Measurements from ENCODE around the gene COPB2. TPM values are rescaled to one million over a fixed set of nuclear protein-coding genes. Genes with fewer than 3 reads are reported as not detected.
A peak's percentile ranks its signal among the peaks of the same experiment; 100 is the strongest.
"Not testable (repeated sequence)": the region's sequence is repeated elsewhere in the genome, so short reads cannot be mapped to it uniquely, and the experiment has no call there.

COPB2 gene
- total and polyA plus RNA-seq, 2 experiments from 2014 or later, result 156 to 170 TPM

- TF ChIP-seq CTCF (IDR thresholded peaks at IDR 0.05; ENCODE audit: poor library complexity), result no peak
- TF ChIP-seq EZH2phosphoT487 (IDR thresholded peaks at IDR 0.05; ENCODE audit: low read depth, severe bottlenecking, unreplicated experiment), result no peak
- no peak for TF ChIP-seq EZH2 (IDR thresholded peaks at IDR 0.05; ENCODE audit: borderline replicate concordance)
- Histone ChIP-seq H3K4me2 (no peak overlapping the region), H2AFZ (no peak overlapping the region), H4K20me1 (ENCODE audit: insufficient read depth, poor library complexity, severe bottlenecking) (no peaks in the 10 kb centered on the region), H3K9me3 (ENCODE audit: low read depth) (peaks cover 6% of the 10 kb centered on the region), H3K4me3 (no peak overlapping the region), H3K27me3 (no peaks in the 10 kb centered on the region), H3K4me1 (ENCODE audit: insufficient read depth) (no peaks in the 10 kb centered on the region), H3K27ac (no peak overlapping the region), H3K36me3 (replicated peaks; ENCODE audit: insufficient read depth, low read depth) (no peaks in the 10 kb centered on the region), H3K9me2 (replicated peaks; ENCODE audit: insufficient read depth) (no peaks in the 10 kb centered on the region), H3K79me2 (peaks cover 10% of the 10 kb centered on the region)
- DNase-seq (ENCODE audit: low spot score), result no peak
- 89% methylated on average over 3 of the region's 3 CpGs for WGBS (ENCODE audit: low lambda C conversion rate, missing lambda C conversion rate)
Measured at GRCh38 chr3:139396707-139397106, 7.3 kb upstream of the COPB2 start.

DNA sequence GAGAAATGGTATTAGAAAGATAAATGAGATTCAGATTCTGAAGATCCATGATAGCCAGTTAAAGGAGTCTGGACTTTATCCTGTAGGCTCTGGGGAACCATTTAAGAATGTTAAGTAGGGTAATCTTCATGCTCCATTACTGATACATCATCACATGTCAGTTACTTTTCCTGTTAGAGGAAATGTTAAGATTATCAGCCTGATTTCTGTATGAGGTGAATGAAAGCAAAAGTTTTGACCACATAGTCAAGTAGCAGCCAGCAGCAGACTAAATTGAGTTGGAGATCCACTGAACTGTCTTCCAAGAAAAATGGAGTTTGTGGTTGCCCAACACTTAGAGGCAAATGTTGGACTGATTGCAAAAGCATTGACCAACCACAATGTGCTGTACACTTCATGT lies 4.7 kb upstream of the COPB2 start:
- H3K27ac ChIP-seq, result no peak overlapping the region
- no peaks in the 10 kb centered on the region for H3K27me3 ChIP-seq
- H2AFZ ChIP-seq, result no peak overlapping the region
- H3K4me2 ChIP-seq, result no peak overlapping the region
- no peak for DNase-seq (ENCODE audit: low spot score)
- H3K4me1 ChIP-seq (ENCODE audit: insufficient read depth), result peaks cover 10% of the 10 kb centered on the region
- H3K9me3 ChIP-seq (ENCODE audit: low read depth), result no peaks in the 10 kb centered on the region
- no peak for TF ChIP-seq EZH2phosphoT487 (IDR thresholded peaks at IDR 0.05; ENCODE audit: low read depth, severe bottlenecking, unreplicated experiment)
- no peak for TF ChIP-seq EZH2 (IDR thresholded peaks at IDR 0.05; ENCODE audit: borderline replicate concordance)
- no peaks in the 10 kb centered on the region for H4K20me1 ChIP-seq (ENCODE audit: insufficient read depth, poor library complexity, severe bottlenecking)
- no peaks in the 10 kb centered on the region for H3K9me2 ChIP-seq (replicated peaks; ENCODE audit: insufficient read depth)
- no peaks in the 10 kb centered on the region for H3K36me3 ChIP-seq (replicated peaks; ENCODE audit: insufficient read depth, low read depth)
- no peak overlapping the region for H3K4me3 ChIP-seq
- H3K79me2 ChIP-seq, result peaks cover 26% of the 10 kb centered on the region

DNA sequence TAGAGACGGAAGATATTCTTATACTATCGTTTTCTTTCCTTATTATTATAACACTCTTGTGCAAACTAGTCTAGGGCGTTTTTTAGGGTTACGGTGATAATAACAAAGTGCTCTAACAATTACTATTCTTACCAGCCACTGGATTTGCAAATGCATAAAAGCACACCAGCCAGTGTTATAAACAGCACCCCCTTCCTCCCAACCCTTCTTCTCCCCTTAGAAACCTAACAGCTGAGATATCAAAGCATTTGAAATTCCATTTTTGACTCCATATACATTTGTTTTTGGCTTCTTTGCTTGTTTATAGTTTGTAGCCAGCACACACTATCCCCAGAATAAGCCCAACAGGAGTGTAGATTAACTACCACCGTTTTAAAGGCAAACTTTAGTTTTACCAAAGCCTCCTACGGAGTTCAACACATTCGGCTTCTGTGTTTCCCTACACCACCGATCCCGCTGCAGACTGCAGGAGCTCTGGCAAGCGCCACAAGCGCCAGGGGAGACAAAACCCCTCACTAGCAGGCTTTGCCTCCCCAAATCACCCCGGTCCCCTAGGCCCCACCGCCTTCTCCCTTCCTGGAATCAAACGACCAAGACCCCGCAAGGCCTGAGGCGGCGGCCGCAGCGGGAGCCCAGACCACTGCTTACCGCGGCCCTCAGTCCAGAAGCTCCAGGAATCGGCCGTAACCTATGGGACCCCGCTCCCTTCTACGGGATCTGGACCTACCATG lies 461 bp downstream of the COPB2 start:
- Histone ChIP-seq H2AFZ (peak overlapping the region; percentile 46), H3K9me3 (ENCODE audit: low read depth) (no peaks in the 10 kb centered on the region), H3K36me3 (replicated peaks; ENCODE audit: insufficient read depth, low read depth) (no peaks in the 10 kb centered on the region), H3K4me2 (peak overlapping the region; percentile 83), H3K9me2 (replicated peaks; ENCODE audit: insufficient read depth) (no peaks in the 10 kb centered on the region), H3K27me3 (no peaks in the 10 kb centered on the region), H3K79me2 (peaks cover 77% of the 10 kb centered on the region), H4K20me1 (ENCODE audit: insufficient read depth, poor library complexity, severe bottlenecking) (peaks cover 42% of the 10 kb centered on the region), H3K4me3 (peak overlapping the region; percentile 70), H3K4me1 (ENCODE audit: insufficient read depth) (peaks cover 24% of the 10 kb centered on the region), H3K27ac (peak overlapping the region; percentile 93)
- no peak for TF ChIP-seq EZH2 (IDR thresholded peaks at IDR 0.05; ENCODE audit: borderline replicate concordance)
- TF ChIP-seq EZH2phosphoT487 (IDR thresholded peaks at IDR 0.05; ENCODE audit: low read depth, severe bottlenecking, unreplicated experiment), result no peak
- 6% methylated on average over 23 of the region's 25 CpGs for WGBS (ENCODE audit: low lambda C conversion rate, missing lambda C conversion rate)
- DNase-seq (ENCODE audit: low spot score), result no peak

DNA sequence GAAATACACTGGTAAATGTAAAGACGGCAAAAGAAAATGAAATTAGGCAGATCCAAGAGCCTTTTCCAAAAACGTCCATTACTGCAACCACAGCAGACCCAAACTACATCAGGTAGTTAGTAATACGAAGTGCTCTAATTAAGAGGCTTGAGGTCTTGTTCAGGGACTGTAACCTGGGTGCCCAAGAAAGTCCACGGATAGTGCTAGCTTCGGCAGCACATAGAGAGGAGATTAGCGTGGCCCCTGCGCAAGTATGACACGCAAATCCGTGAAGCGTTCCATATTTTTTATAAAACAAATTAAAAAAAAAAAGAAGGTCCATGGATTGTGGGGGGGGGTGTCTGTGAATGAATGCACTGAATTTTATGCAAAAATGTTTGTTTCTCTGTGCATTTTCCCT lies 1.4 kb downstream of the COPB2 start:
- H3K27ac ChIP-seq, result no peak overlapping the region

DNA sequence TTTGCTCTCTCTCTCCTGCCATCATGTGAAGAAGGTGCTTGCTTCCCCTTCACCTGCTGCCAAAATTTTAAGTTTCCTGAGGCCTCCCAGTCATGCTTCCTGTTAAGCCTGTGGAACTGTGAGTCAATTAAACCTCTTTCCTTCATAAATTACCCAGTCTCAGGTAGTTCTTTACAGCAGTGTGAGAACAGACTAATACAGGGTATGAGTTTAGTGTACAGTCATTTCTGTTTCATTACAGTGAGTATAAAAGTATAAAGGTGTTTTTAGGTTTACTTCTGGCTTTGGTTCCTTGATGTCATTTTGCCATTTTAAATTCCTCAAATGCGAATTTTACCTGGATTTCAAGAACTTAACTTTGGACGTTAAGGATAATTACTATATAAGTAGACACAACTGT lies 7.2 kb downstream of the COPB2 start:
- H3K4me2 ChIP-seq; H2AFZ ChIP-seq; H3K9me3 ChIP-seq (ENCODE audit: low read depth); H3K36me3 ChIP-seq (replicated peaks; ENCODE audit: insufficient read depth, low read depth); H3K9me2 ChIP-seq (replicated peaks; ENCODE audit: insufficient read depth); DNase-seq (ENCODE audit: low spot score); H3K4me3 ChIP-seq; H3K27me3 ChIP-seq; H3K4me1 ChIP-seq (ENCODE audit: insufficient read depth); H3K27ac ChIP-seq: not testable (repeated sequence)
- H4K20me1 ChIP-seq (ENCODE audit: insufficient read depth, poor library complexity, severe bottlenecking), result peaks cover 97% of the 10 kb centered on the region
- peaks cover 97% of the 10 kb centered on the region for H3K79me2 ChIP-seq
- 90% methylated on average over 2 of the region's 2 CpGs for WGBS (ENCODE audit: low lambda C conversion rate, missing lambda C conversion rate)

More for the DNA sequence above, 1.4 kb downstream of the COPB2 start:
- peak overlapping the region; percentile 70 for H3K4me3 ChIP-seq
- no peak for DNase-seq (ENCODE audit: low spot score)
- WGBS (ENCODE audit: low lambda C conversion rate, missing lambda C conversion rate), result 84% methylated on average over 10 of the region's 10 CpGs
- no peaks in the 10 kb centered on the region for H3K27me3 ChIP-seq
- TF ChIP-seq EZH2 (IDR thresholded peaks at IDR 0.05; ENCODE audit: borderline replicate concordance) (no peak), EZH2phosphoT487 (IDR thresholded peaks at IDR 0.05; ENCODE audit: low read depth, severe bottlenecking, unreplicated experiment) (no peak), CTCF (IDR thresholded peaks at IDR 0.05; ENCODE audit: poor library complexity) (no peak)
- H2AFZ ChIP-seq, result no peak overlapping the region
- no peaks in the 10 kb centered on the region for H3K36me3 ChIP-seq (replicated peaks; ENCODE audit: insufficient read depth, low read depth)
- H3K9me3 ChIP-seq (ENCODE audit: low read depth), result no peaks in the 10 kb centered on the region
- no peaks in the 10 kb centered on the region for H3K9me2 ChIP-seq (replicated peaks; ENCODE audit: insufficient read depth)
- H3K4me2 ChIP-seq, result peak overlapping the region; percentile 83
- peaks cover 86% of the 10 kb centered on the region for H3K79me2 ChIP-seq
- H3K4me1 ChIP-seq (ENCODE audit: insufficient read depth), result peaks cover 24% of the 10 kb centered on the region
- peaks cover 52% of the 10 kb centered on the region for H4K20me1 ChIP-seq (ENCODE audit: insufficient read depth, poor library complexity, severe bottlenecking)

Data from hepatocyte (in vitro differentiated cells).